K562 (cell line): ENCODE data around the gene ANKZF1. TPM values are rescaled to one million over a fixed set of nuclear protein-coding genes. Genes with fewer than 3 reads are reported as not detected.
A peak's percentile ranks its signal among the peaks of the same experiment; 100 is the strongest.

Source experiments
- ASH1L ChIP-seq: fragments of 450-650 bp; IDR thresholded peaks from 2 replicates; pipeline ENCODE4 v1.6.1; 2018; ENCODE audit warnings: borderline replicate concordance, mild to moderate bottlenecking, low read depth; ENCODE audit not compliant: partially characterized antibody
- CBFA2T2 ChIP-seq: fragments of 450-650 bp; conservative IDR thresholded peaks from 2 replicates; pipeline ENCODE4 v1.6.1; 2017; ENCODE audit warnings: mild to moderate bottlenecking
- CBX3 ChIP-seq, 2 experiments: IDR thresholded peaks; 1 replicate in 1 of 2; 2 replicates in 1 of 2; pipeline ENCODE4 v1.6.1; 2012; ENCODE audit warnings: inconsistent platforms in 2 of 2, low read length in 2 of 2, borderline replicate concordance in 1 of 2, control low read depth in 1 of 2
- CC2D1A ChIP-seq: fragments of 450-650 bp; IDR thresholded peaks from 2 replicates; pipeline ENCODE4 v1.6.1; 2017; ENCODE audit warnings: mild to moderate bottlenecking
- HDAC2 ChIP-seq: fragments of 450-650 bp; IDR thresholded peaks from 2 replicates; pipeline ENCODE4 v1.6.1; 2016; ENCODE audit warnings: mild to moderate bottlenecking
- L3MBTL2 ChIP-seq: fragments of 450-650 bp; IDR thresholded peaks from 2 replicates; pipeline ENCODE4 v1.6.1; 2016; ENCODE audit warnings: mild to moderate bottlenecking, moderate library complexity
- PATZ1 ChIP-seq: fragments of 250-450 bp; sonication (Bioruptor Pico); IDR thresholded peaks from 2 replicates; pipeline ENCODE4 v1.5.0; 2020; ENCODE audit warnings: mild to moderate bottlenecking, borderline replicate concordance
- PHF21A ChIP-seq: fragments of 450-650 bp; IDR thresholded peaks from 2 replicates; pipeline ENCODE4 v1.6.1; 2017; ENCODE audit warnings: low read depth, borderline replicate concordance
- REST ChIP-seq, 2 experiments: fragments of 450-650 bp; formaldehyde crosslinking in 1 of 2; IDR thresholded peaks; 2 replicates each; pipeline versions ENCODE4 v1.4.0 to v1.6.1; 2014 to 2020; ENCODE audit warnings: mild to moderate bottlenecking in 2 of 2, borderline replicate concordance in 1 of 2, low read depth in 1 of 2
- SLC30A9 ChIP-seq: fragments of 250-450 bp; sonication (Bioruptor Pico); IDR thresholded peaks from 2 replicates; pipeline ENCODE4 v1.8.0; 2022; ENCODE audit warnings: mild to moderate bottlenecking, moderate library complexity
- SMARCE1 ChIP-seq: fragments of 450-650 bp; IDR thresholded peaks from 2 replicates; pipeline ENCODE4 v1.7.1; 2016; ENCODE audit warnings: mild to moderate bottlenecking
- SRSF3 ChIP-seq: fragments of 200-400 bp; formaldehyde crosslinking; IDR thresholded peaks from 2 replicates; pipeline ENCODE4 v1.6.1; 2016; ENCODE audit warnings: mild to moderate bottlenecking, low read length, moderate library complexity; ENCODE audit not compliant: insufficient read depth
- TAF9B ChIP-seq: fragments of 450-650 bp; IDR thresholded peaks from 2 replicates; pipeline ENCODE4 v1.6.1; 2018; ENCODE audit warnings: mild to moderate bottlenecking; ENCODE audit not compliant: partially characterized antibody
- USF1 ChIP-seq: sonication (generic); formaldehyde crosslinking; IDR thresholded peaks from 2 replicates; pipeline ENCODE4 v1.9.0; 2022; ENCODE audit warnings: mild to moderate bottlenecking, missing genetic modification reagents
- ZC3H8 ChIP-seq: fragments of 450-650 bp; IDR thresholded peaks from 2 replicates; pipeline ENCODE4 v1.6.1; 2017
- ZNF121 ChIP-seq: sonication (generic); formaldehyde crosslinking; conservative IDR thresholded peaks from 2 replicates; pipeline ENCODE4 v1.8.0; 2022; ENCODE audit warnings: missing genetic modification reagents
- ZNF699 ChIP-seq: fragments of 250-450 bp; sonication (Bioruptor Pico); IDR thresholded peaks from 2 replicates; pipeline ENCODE4 v1.8.0; 2021; ENCODE audit warnings: mild to moderate bottlenecking, moderate library complexity; ENCODE audit not compliant: insufficient replicate concordance
- polyA plus RNA-seq, 8 experiments: library from polyadenylated mRNA; depleted of rRNA in 4 of 8; stranded (reverse) in 5 of 8; unstranded in 3 of 8; fragments of >200 nt; fragmentation: Nextera tagmentation in 2 of 8; fragmentation: Illumina TruSeq in 1 of 8; extraction: Ambion mirVana in 2 of 8; extraction: Trizol in 1 of 8; gene quantifications; 2 replicates each; pipeline versions ENCODE4 v1.2.1 to v1.2.3, GENCODE V29; 2011 to 2014; ENCODE audit warnings: inconsistent platforms in 1 of 8, missing spikeins in 1 of 8
- total RNA-seq, 7 experiments: library from RNA; depleted of rRNA in 6 of 7; stranded (reverse); fragments of >200 nt in 6 of 7; fragmentation: Illumina TruSeq in 2 of 7; extraction: Trizol in 2 of 7; gene quantifications; 2 replicates each; pipeline versions ENCODE4 v1.2.1 to v1.2.3, GENCODE V29; 2011 to 2021; ENCODE audit warnings: low replicate concordance in 1 of 7

ANKZF1 gene
- total and polyA plus RNA-seq, 9 of the 15 experiments (the other 6 are each of a cell fraction or from before 2014, with no cell fraction given): 3.1 to 60.6 (median 31.0) TPM

- TF ChIP-seq CBX3 (IDR thresholded peaks at IDR 0.05; ENCODE audit: borderline replicate concordance in 1 of 2, low read length in 2 of 2) (0 out of 3 replicates have a peak, but pooled peaks of 1 of the 2 experiments have one; percentile 11), L3MBTL2 (0 out of 2 replicates have a peak, but pooled peaks have one; percentile 10), ZC3H8 (no peak), HDAC2 (no peak), CBFA2T2 (no peak), TAF9B (no peak), ZNF699 (CRISPR knock-in tag) (no peak), USF1 (CRISPR knock-in tag) (no peak), SLC30A9 (CRISPR knock-in tag) (no peak), REST (IDR thresholded peaks at IDR 0.05; ENCODE audit: borderline replicate concordance) (peak; percentile 59), REST (CRISPR knock-in tag; IDR thresholded peaks at IDR 0.05; ENCODE audit: low read depth) (no peak; the same call in 1 of the 2 replicates), ZNF121 (no peak), PHF21A (no peak), CC2D1A (peak; percentile 42; the same call in 1 of the 2 replicates), SMARCE1 (no peak), SRSF3 (no peak), ASH1L (no peak), PATZ1 (no peak)
These were observed 48.4 kb downstream of the ANKZF1 start (continued) for GRCh38 chr2:219277703-219278654.
